Astrocyte (in vitro differentiated cells and primary cell): ENCODE measurements around the gene BCL2A1. TPM values are rescaled to one million over a fixed set of nuclear protein-coding genes. Genes with fewer than 3 reads are reported as not detected.

Source experiments
- DNase-seq: peaks from one replicate; pipeline ENCODE4 v3.0.0-alpha.2; 2010; ENCODE audit warnings: low read depth
- FAIRE-seq: peaks from 2 replicates; lab custom pipeline; 2011; peaks lifted over from hg19 to GRCh38; lab: Jason Lieb, UNC
- H2AFZ ChIP-seq: 2 replicates; pipeline ENCODE4 v1.6.0; 2012; ENCODE audit warnings: low read depth, low read length, inconsistent platforms
- H3K27ac ChIP-seq: 2 replicates; pipeline ENCODE4 v1.5.1; 2011; ENCODE audit warnings: low read depth, low read length, inconsistent platforms
- H3K27me3 ChIP-seq: 2 replicates; pipeline ENCODE4 v1.6.0; 2011; ENCODE audit warnings: low read length, inconsistent platforms; ENCODE audit not compliant: insufficient read depth
- H3K36me3 ChIP-seq: 2 replicates; pipeline ENCODE4 v1.5.1; 2011; ENCODE audit warnings: low read length, inconsistent platforms; ENCODE audit not compliant: insufficient read depth
- H3K4me1 ChIP-seq: 2 replicates; pipeline ENCODE4 v1.5.1; 2011; ENCODE audit warnings: low read length, inconsistent platforms; ENCODE audit not compliant: insufficient read depth
- H3K4me2 ChIP-seq: 2 replicates; pipeline ENCODE4 v1.6.0; 2012; ENCODE audit warnings: low read length, inconsistent platforms
- H3K4me3 ChIP-seq: 2 replicates; pipeline ENCODE4 v1.5.1; 2011; ENCODE audit warnings: low read depth, mild to moderate bottlenecking, low read length, inconsistent platforms; ENCODE audit not compliant: insufficient read depth
- H3K79me2 ChIP-seq: 2 replicates; pipeline ENCODE4 v1.6.0; 2012; ENCODE audit warnings: mild to moderate bottlenecking, low read length, inconsistent platforms; ENCODE audit not compliant: insufficient read depth
- H3K9ac ChIP-seq: 2 replicates; pipeline ENCODE4 v1.6.0; 2012; ENCODE audit warnings: mild to moderate bottlenecking, low read length, inconsistent platforms
- H3K9me3 ChIP-seq: 2 replicates; pipeline ENCODE4 v1.5.1; 2012; ENCODE audit warnings: low read depth, mild to moderate bottlenecking, low read length, inconsistent platforms; ENCODE audit not compliant: insufficient read depth
- H4K20me1 ChIP-seq: 2 replicates; pipeline ENCODE4 v1.6.0; 2012; ENCODE audit warnings: low read length, inconsistent platforms; ENCODE audit not compliant: insufficient read depth
- H3K27ac Mint-ChIP-seq: one replicate; pipeline ENCODE4 v1.8.0; 2021; ENCODE audit warnings: mild to moderate bottlenecking, mixed read lengths; ENCODE audit not compliant: unreplicated experiment
- H3K27me3 Mint-ChIP-seq: one replicate; pipeline ENCODE4 v1.8.0; 2021; ENCODE audit warnings: low read depth, mixed read lengths; ENCODE audit not compliant: unreplicated experiment
- H3K36me3 Mint-ChIP-seq: one replicate; pipeline ENCODE4 v1.8.0; 2021; ENCODE audit warnings: low read depth, mixed read lengths; ENCODE audit not compliant: unreplicated experiment
- H3K4me1 Mint-ChIP-seq: one replicate; pipeline ENCODE4 v1.8.0; 2021; ENCODE audit warnings: low read depth, mixed read lengths; ENCODE audit not compliant: unreplicated experiment
- H3K4me3 Mint-ChIP-seq: one replicate; pipeline ENCODE4 v1.8.0; 2021; ENCODE audit warnings: mild to moderate bottlenecking, moderate library complexity, mixed read lengths; ENCODE audit not compliant: unreplicated experiment
- H3K9me3 Mint-ChIP-seq: one replicate; pipeline ENCODE4 v1.8.0; 2021; ENCODE audit warnings: mild to moderate bottlenecking, mixed read lengths; ENCODE audit not compliant: unreplicated experiment
- EZH2 ChIP-seq: IDR thresholded peaks from 2 replicates; pipeline ENCODE4 v1.6.1; 2012; ENCODE audit warnings: mild to moderate bottlenecking, low read length, inconsistent platforms; ENCODE audit not compliant: insufficient read depth
- total RNA-seq: library from RNA; stranded (reverse); gene quantifications from 2 replicates; pipeline ENCODE4 v1.2.1, GENCODE V29; 2021
- TF ChIP-seq, protein P1 (sequence below): IDR thresholded peaks from 2 replicates; pipeline ENCODE4 v1.5.1; 2011; ENCODE audit warnings: low read depth, mild to moderate bottlenecking, inconsistent platforms, low read length, moderate library complexity; ENCODE audit not compliant: insufficient read depth

Gene BCL2A1
- total RNA-seq, 1 donor from 2014 or later, result not detected

DNA sequence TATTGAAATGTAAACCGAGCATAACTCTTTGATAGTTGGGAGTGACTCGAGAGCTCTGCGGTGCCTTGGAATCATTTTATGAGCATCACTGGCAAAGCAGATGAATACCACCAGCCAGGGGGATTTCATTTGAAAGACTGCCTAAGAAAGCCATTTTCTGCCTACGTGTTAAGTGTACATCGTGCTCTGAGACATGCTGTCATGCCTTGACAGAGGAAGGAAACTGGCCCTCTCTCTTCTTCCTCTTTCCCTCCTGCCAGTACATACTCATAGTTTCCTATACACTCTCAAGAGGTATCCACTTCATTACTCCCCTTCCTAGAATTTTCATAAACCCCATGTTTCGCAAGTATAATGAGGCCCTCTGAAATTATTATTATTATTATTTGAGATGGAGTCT, 8.8 kb downstream of the BCL2A1 start:
- TF ChIP-seq, protein P1, sequence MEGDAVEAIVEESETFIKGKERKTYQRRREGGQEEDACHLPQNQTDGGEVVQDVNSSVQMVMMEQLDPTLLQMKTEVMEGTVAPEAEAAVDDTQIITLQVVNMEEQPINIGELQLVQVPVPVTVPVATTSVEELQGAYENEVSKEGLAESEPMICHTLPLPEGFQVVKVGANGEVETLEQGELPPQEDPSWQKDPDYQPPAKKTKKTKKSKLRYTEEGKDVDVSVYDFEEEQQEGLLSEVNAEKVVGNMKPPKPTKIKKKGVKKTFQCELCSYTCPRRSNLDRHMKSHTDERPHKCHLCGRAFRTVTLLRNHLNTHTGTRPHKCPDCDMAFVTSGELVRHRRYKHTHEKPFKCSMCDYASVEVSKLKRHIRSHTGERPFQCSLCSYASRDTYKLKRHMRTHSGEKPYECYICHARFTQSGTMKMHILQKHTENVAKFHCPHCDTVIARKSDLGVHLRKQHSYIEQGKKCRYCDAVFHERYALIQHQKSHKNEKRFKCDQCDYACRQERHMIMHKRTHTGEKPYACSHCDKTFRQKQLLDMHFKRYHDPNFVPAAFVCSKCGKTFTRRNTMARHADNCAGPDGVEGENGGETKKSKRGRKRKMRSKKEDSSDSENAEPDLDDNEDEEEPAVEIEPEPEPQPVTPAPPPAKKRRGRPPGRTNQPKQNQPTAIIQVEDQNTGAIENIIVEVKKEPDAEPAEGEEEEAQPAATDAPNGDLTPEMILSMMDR, result no peak
- TF ChIP-seq EZH2, result no peak
- DNase-seq (no peak), FAIRE-seq (no peak)
- no peaks in the 10 kb centered on the region for H3K4me1 ChIP-seq
- H3K4me1 Mint-ChIP-seq, result peaks cover 16% of the 10 kb centered on the region
- H3K27ac ChIP-seq, result no peak overlapping the region
- H3K27ac Mint-ChIP-seq, result no peak overlapping the region
- no peaks in the 10 kb centered on the region for H3K36me3 ChIP-seq
- no peak overlapping the region for H3K4me3 ChIP-seq
- no peaks in the 10 kb centered on the region for H3K27me3 ChIP-seq
- no peaks in the 10 kb centered on the region for H3K9me3 ChIP-seq
- H3K9me3 Mint-ChIP-seq, result no peaks in the 10 kb centered on the region
- no peaks in the 10 kb centered on the region for H3K36me3 Mint-ChIP-seq
- no peaks in the 10 kb centered on the region for H3K79me2 ChIP-seq
- H4K20me1 ChIP-seq, result no peaks in the 10 kb centered on the region
- no peak overlapping the region for H3K4me3 Mint-ChIP-seq
- H3K27me3 Mint-ChIP-seq, result no peaks in the 10 kb centered on the region
- no peak overlapping the region for H2AFZ ChIP-seq
- no peak overlapping the region for H3K9ac ChIP-seq
- H3K4me2 ChIP-seq, result no peak overlapping the region

DNA sequence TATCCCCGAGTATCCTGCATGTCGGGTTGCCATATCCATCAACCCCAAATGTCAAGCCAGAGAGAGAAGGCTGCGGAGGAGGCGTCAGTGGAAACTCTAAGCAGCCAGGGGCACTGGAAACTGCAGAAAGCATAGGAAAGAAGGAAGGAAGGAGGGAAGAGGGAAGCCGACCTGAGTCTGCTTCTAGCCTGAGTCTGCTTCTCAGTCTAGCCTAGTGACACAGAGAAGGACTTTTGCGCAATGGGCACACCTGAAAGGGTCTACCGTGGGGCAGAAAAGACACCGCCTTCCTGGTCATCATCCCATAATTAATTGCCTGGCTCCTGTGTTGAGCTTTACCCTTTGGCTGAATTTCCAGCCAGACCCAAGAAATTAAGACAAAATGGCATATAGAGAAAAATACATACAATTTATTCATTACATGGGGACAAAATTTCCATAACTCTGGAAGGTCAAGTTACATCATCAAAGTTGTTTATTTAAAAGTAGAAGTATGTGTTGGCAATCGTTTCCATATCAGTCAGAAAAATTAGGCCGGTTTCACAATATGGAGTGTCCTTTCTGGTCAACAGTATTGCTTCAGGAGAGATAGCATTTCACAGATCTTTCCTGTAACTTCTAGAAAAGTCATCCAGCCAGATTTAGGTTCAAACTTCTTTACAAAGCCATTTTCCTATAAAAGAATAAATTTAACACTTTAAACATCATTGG, 10.3 kb downstream of the BCL2A1 start:
- no peaks in the 10 kb centered on the region for H3K36me3 ChIP-seq
- peaks cover 9% of the 10 kb centered on the region for H3K4me1 Mint-ChIP-seq
- H3K4me1 ChIP-seq, result no peaks in the 10 kb centered on the region
- no peak overlapping the region for H3K27ac ChIP-seq
- H3K36me3 Mint-ChIP-seq, result no peaks in the 10 kb centered on the region
- H3K4me2 ChIP-seq, result no peak overlapping the region
- H3K27me3 Mint-ChIP-seq, result no peaks in the 10 kb centered on the region
- H3K9me3 Mint-ChIP-seq, result no peaks in the 10 kb centered on the region
- DNase-seq (no peak), FAIRE-seq (no peak)
- H3K9ac ChIP-seq, result no peak overlapping the region
- TF ChIP-seq, protein P1, result no peak
- no peak for TF ChIP-seq EZH2
- no peak overlapping the region for H3K4me3 Mint-ChIP-seq
- H3K4me3 ChIP-seq, result no peak overlapping the region
- no peaks in the 10 kb centered on the region for H3K79me2 ChIP-seq
- no peaks in the 10 kb centered on the region for H3K27me3 ChIP-seq
- no peak overlapping the region for H2AFZ ChIP-seq
- H4K20me1 ChIP-seq, result no peaks in the 10 kb centered on the region
- H3K27ac Mint-ChIP-seq, result no peak overlapping the region
- no peaks in the 10 kb centered on the region for H3K9me3 ChIP-seq

DNA sequence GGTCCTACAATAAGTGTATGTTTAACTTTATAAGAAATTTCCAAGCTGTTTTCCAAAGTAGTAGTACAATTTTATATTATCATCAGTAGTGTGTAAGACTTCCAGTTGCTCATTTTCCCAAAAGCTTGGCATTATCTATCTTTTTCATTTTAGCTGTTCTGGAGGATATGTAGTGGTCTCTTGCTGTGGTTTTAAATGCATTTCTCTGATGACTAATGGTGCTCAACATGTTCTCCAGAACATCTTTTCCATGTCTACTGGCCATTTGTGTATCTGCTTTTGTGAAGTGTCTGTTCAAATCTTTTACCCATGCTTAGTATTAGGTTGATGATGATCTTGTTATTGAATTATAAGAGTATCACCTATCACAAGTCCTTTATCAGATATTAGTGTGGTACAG, 13.3 kb downstream of the BCL2A1 start:
- Mint-ChIP-seq H3K4me1 (peaks cover 5% of the 10 kb centered on the region), H3K27me3 (peaks cover 5% of the 10 kb centered on the region), H3K4me3 (no peak overlapping the region), H3K36me3 (no peaks in the 10 kb centered on the region), H3K9me3 (no peaks in the 10 kb centered on the region), H3K27ac (no peak overlapping the region)
- Histone ChIP-seq H3K4me2 (no peak overlapping the region), H3K4me1 (no peaks in the 10 kb centered on the region), H2AFZ (no peak overlapping the region), H3K9me3 (no peaks in the 10 kb centered on the region), H3K27me3 (no peaks in the 10 kb centered on the region), H3K79me2 (no peaks in the 10 kb centered on the region), H3K36me3 (no peaks in the 10 kb centered on the region), H4K20me1 (no peaks in the 10 kb centered on the region), H3K9ac (no peak overlapping the region), H3K4me3 (no peak overlapping the region), H3K27ac (no peak overlapping the region)
- DNase-seq (peak; percentile 57), FAIRE-seq (no peak)
- no peak for TF ChIP-seq EZH2
